Head of caudate nucleus (tissue), 42 donors: ENCODE data around the gene ABCC9.
"Not testable (repeated sequence)": the region's sequence is repeated elsewhere in the genome, so short reads cannot be mapped to it uniquely, and the experiment has no call there.

ENCODE experiments used
- DNase-seq, 42 donors: peaks; one replicate each; pipeline versions ENCODE4 v3.0.0 to v3.0.0-alpha.2; 2020 to 2021; ENCODE audit warnings: mixed read lengths in 7 of 42
- intact Hi-C: fragments of 100-400 bp; cut with DNase I; formaldehyde crosslinking; loops from one replicate; pipeline ENCODE4 v1.15.0; 2022

ABCC9 gene

DNA sequence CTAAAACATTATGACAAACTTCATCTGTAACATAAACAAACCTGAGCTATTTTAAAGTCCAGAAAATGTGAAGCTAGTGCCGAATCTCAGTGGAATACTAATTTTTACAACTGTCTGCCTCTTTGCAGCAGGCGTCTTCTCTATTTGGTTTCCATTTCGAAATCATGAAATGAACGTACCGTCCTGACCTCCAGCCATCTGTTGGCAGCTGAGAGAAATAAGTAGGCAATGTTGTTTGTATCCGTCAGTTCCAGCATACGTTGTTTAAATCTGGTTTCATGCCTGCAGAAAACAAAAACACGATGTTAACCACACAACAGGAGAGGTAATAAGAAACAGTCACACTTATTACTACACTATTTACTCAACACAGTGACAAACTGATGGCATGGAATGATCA is 112.4 kb downstream of the ABCC9 start:
- intact Hi-C loops: no loop called here
- DNase-seq: no peak

DNA sequence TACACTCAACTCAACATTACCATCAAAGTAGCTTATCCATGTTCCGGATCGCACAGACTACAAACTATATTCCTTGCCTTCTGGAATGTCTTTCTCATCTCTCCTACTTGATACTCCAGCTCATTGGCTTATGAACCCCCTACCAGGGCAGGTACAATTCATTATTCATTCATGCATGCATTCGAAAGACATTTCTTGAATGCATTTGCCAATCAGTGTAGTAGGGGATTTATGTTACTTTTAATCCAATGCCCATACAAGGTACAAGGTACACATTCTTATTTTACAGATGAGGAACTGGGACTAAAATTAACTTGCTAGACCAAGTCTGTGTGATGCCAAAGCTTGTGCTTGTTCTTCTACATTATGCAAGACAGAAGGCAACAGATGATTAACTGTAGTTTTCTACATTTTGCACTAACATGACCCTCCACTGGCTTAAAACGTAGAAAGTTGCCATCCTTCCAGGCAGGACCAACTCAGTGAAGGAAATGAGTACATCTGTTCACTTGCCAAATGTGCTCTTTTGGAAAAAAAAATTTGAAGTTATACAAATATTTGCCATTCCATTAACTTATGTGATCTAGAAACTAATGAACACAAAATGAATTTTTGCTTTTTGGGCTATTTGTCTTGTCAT is 113.0 kb downstream of the ABCC9 start:
- intact Hi-C loops: no loop called here
- no peak for DNase-seq

DNA sequence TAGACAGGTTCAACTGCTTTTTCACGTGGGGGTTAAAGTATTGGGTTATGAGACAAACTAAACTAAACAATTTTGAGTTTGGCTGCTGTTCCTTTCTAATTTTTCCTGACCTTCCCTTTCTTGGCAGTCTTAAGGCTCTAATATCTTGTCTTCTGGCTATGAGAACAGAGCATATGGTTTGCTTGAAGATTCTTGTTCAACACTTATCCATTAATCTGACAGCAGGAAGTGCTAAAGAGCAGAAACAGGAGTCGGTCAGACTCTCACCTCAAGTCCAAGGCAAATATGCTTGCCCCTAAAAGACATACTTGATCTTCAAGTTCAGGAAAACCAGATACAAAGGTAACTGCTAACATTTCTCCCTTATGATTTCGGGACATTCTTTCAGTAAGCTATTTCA is 114.1 kb downstream of the ABCC9 start:
- no peak for DNase-seq
- intact Hi-C loops: no loop called here

DNA sequence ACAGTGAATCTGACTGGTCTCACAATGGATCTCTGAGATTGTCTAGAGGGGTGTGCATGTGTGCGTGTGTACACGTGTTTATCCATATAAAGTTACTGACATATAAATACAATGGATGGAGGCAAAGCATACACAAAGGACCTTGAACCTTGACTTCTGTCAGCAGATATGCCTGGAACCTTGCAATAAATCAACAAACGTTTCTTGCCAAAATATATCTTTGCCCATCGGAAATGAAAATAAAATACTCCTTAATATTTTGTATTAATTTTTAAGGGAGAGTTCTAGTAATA is 114.7 kb downstream of the ABCC9 start:
- DNase-seq: no peak
- intact Hi-C loops: no loop called here

DNA sequence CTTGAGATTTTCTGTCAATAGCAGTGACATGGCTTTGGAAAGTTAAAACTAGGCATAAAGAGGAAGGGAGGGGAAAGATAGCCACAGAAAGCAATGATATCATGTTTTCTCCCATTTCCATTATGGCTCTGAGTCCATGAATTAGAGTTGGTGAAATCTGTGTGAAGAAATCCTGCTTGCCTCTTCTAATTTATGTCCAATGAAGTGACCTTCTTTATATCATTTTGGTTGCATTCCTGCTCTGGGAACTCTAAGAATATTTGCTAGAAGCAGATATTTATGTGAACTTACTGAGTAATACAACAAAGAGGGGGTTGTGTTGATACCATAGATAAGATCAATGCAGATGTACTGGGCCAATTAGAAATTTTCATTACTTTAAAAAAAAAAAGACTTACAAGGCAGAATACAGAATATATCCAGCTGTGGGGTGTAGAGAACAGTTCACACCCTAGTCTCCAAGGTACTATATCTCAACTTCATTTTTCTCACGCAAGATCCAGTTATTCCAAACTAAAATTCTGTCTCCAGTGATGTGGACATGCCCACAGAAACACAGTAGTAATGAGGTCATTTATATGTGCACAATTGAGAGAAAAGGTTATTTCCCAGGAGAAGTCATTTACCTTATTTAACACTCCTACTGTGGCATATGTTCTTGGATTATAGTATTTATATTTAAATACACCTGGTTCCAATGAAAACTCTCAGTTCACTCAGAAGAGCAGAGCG is 115.2 kb downstream of the ABCC9 start:
- intact Hi-C loops: no loop called here
- DNase-seq: no peak

DNA sequence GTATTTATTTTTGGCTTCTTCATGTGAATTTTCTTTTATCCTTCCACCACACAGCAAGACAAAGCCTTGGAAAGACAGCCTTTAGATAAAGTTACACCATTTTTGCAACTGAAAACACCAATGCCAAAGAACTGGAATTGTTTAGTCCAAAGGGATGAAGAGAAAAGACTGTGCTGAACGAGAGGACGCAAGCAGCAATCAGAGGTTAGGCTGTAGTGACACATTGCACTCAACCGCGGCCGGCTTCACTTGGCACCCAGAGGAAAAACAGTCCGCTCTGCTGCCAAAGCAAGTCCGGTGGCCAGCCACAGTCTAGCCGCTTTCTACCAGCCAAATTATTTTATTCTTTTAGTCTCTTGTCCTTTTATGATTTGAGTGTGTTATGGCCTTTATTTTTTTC is 117.6 kb downstream of the ABCC9 start:
- peak; percentile 4 to 76 (median 30) for DNase-seq

DNA sequence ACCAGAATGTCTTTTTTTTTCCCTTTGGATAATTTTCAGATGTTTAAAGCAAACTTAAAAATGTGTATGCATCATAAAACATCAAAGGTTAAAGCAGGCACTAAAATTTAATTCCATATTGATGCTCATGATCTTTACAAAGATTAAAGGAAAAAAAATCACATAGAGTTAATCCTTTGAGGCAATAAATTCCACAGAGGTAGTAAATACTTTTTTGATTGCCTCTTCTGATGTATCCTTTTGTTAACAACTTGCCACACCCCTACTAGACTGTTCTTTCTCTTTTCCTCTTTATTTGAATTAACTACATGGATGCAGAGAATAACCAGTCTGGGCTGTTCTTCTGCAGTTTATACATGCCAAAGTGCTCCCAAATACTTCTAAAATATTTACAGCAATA is 121.5 kb downstream of the ABCC9 start:
- DNase-seq: no peak
- intact Hi-C loops: no loop called here

More for the DNA sequence above, 117.6 kb downstream of the ABCC9 start:
- intact Hi-C loops: no loop called here

DNA sequence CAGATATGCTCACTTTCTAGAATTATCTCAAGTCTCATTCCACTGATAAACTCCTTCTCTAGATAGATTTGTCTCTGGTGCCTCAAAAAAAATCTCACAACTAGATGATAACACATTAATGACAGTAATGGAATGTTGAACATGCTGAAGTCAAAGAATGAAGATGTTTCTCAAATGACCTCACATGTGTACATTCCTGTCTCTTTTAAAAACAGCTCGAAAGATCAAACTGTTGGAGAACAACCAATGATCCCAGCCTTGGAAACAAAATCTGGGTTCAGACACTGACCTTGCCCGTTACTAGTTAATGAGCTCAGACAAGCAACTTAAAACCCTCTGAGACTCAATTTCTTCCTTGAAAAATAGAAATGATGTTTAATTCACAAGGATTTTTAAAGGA is 122.0 kb downstream of the ABCC9 start:
- no peak for DNase-seq
- intact Hi-C loops: no loop called here

DNA sequence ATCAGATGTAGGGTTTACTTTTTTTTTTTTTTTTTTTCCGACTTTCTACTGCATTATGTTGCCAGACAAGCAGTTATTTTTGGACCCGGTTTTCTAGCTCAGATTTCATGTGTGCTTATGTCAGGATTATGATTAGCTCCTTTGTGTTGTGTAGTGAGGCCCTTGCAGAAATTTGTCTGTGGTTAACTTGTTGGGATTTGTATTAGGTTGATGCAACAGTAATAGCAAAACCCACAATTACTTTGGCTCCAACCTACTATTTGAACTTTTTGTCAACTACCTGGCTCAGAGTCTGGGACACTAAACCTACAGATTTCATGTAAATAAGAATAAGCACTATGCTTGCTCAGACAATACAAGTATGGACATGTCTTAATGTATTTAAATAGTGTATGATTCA is 122.6 kb downstream of the ABCC9 start:
- intact Hi-C loops: no loop called here
- no peak for DNase-seq

DNA sequence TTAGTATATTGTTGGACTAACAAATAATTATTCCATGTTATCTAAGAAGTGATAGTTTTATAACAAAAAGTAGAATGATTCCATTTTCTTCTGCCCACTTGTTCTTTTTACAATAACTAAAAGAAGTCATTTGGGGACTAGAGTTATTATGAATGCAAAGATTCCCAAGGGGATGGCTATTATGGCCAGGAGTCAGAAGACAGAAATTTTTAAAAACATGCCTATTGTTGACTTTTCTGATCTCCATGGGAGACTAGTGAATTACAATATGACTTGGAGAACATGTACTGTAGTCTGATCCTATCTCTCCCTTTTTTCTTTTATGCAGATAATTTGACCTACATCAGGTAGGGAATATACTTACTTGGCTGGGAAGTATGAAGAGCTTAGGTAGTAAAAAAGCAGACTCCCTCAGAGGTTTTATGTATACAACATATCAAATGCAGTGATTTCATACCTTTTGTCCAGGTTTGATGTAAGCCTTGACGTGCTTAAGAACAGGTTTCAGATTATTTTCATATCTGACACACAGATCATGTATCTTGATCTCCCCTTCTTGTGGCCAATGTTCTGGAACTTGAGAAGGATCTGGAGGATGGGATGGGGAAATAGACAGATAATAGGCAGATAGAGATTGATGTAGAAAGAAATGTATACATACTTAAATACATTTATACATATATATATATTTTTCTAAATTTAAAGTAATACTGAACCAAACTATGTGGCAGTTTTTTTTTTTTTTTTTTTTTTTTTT is 125.7 kb downstream of the ABCC9 start:
- intact Hi-C loops: no loop called here
- no peak for DNase-seq

DNA sequence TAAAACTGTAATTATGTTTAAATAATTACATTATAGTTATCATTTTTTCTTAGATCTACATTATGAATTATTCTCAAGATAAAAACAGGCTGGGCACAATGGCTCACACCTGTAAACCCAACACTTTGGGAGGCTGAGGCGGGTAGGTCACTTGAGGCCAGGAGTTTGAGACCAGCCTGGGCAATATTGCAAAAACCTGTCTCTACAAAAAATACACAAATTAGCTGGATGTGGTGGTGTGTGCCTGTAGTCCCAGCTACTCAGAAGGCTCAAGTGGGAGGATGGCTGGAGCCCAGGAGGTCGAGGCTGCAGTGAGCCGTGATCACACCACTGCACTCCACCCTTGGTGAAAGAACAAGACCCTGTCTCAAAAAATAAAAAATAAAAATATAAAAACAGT is 126.4 kb downstream of the ABCC9 start:
- no peak for DNase-seq

DNA sequence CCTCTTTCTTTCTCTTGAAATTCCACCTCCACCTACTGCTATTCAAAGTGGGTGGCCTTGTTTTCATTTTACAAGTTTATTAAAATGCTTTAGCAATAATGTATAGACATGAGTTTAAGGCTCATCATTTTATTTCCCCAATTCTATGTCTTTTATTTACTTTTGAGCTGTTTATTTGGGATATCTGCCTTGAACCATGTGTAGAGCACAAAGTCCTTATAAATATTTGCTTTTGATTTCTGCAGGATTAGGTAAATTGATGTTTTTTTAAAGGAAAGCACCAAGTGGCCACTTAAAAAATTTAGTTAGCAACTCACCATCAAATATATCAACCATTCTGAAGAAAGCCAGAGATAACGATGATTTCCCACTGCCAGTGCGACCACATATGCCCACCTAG is 126.9 kb downstream of the ABCC9 start:
- intact Hi-C loops: no loop called here
- DNase-seq: no peak

More for the DNA sequence above, 126.4 kb downstream of the ABCC9 start:
- intact Hi-C loops: no loop called here

DNA sequence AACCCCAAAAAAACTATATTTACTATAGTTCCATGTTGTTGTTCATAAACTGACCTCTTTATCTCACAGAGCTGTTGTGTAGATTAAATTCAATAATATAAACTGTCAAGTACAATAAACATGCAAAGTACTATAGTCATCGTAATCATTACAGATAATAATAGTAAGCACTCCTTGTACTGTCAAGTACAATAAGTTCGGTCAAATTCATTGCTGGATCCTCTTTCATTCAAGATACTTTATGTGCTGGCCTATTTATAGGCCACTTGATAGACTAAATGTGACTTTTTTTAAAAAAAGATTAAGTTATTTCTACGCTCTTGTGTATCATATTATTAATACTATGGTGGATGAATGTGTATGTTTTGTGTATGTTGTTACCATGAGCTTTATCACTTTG is 127.5 kb downstream of the ABCC9 start:
- DNase-seq: no peak
- intact Hi-C loops: no loop called here

DNA sequence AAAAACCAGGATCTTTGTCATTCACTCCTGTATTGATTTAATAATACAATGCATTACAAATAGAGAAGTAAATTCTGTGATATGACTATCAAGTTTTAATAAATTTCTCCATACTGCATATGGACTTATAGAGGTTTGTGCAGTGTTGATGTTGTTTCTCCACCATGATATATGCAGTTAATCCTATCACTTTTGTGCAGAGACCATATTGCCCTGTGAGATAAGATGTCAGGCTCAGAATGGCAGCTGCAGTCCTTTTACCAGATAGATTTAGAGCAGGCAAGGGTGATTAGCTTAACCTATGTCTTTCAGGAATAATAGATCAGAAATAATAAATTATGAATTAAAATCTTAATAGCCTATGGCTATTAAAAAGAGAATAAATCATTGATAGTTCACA is 128.1 kb downstream of the ABCC9 start:
- intact Hi-C loops: no loop called here
- no peak for DNase-seq

DNA sequence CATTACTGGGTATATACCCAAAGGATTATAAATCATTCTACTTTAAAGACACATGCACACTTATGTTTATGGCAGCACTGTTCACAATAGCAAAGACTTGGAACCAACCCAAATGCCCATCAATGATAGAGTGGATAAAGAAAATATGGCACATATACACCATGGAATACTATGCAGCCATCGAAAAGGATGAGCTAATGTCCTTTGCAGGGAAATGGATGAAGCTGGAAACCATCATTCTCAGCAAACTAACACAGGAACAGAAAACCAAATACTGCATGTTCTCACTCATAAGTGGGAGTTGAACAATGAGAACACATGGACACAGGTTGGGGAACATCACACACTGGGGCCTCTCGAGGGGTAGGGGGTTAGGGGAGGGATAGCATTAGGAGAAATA is 128.9 kb downstream of the ABCC9 start:
- intact Hi-C loops: not testable (repeated sequence)

DNA sequence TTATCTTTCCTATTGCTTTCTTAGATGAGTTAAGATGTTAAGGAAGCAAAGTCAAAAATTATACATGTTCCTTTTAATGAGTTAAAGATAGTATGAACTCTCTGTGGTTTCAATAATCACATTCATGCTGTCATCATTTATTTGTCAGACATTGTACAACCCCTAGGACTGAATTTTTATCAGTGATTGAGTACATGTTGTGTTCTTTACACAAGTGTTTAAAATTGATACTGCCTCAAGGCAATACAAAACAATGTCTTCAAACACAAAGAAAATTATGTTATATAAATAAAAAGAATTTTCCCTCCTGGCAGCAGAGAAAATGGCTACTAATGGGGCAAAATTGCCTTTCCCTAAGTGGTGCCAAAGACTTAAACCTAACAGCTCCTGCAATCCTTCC is 132.1 kb downstream of the ABCC9 start:
- DNase-seq: no peak
- intact Hi-C loops: no loop called here

More for the DNA sequence above, 128.9 kb downstream of the ABCC9 start:
- not testable (repeated sequence) for DNase-seq

DNA sequence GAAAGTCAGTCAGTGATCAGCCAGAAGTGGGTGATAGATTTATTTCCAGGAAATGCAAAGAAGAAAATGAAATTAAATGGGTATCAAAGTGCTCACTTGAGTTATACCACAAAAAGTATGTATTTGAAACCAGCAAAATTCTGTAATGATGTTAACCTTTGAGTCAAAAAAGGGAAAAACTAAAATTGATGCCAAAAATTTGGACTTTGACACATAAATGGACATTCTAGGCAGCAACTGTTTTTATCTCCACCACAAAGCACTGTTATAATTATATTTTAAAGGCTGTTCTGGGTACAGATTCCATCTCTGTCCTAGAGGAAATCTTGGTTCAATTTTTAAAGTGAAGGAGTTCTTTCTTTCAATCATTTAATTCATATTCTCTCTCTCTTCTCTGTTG is 135.0 kb downstream of the ABCC9 start:
- intact Hi-C loops: no loop called here

DNA sequence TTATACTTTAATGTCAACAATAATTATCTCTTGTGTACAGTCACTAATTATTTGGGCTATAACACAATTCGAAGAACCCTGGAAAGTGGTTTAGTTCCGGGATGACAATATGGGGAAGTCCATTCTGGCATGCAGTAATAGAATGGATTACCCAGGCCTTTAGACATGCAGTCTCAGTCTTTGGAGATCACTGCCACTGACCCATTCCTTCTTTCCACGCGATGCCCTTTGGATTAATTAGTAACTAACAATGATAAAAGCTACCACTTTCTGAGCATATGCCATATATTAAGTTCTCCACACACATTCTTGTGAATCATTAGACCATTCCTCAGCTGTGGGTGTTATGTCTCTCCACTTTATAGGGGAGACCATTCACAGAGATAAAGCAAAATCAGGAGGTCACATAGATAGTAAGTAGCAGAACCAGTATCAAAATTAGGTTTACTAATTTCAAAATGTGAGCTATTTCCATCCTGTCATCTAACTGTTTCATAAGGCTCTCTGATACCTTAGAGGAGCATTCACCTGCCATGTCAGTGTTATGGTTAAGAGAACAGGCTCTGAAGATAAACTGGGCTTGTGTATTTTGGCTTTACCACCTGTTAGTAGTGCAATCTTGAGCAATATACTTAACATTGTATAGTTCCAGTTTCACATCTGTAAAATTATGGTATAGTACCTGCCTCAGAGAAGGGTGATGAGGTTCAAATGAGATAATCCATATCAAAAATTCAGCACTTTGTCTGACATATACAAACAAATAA is 139.5 kb downstream of the ABCC9 start:
- intact Hi-C loops: no loop called here
- DNase-seq: no peak

More for the DNA sequence above, 135.0 kb downstream of the ABCC9 start:
- DNase-seq: no peak

DNA sequence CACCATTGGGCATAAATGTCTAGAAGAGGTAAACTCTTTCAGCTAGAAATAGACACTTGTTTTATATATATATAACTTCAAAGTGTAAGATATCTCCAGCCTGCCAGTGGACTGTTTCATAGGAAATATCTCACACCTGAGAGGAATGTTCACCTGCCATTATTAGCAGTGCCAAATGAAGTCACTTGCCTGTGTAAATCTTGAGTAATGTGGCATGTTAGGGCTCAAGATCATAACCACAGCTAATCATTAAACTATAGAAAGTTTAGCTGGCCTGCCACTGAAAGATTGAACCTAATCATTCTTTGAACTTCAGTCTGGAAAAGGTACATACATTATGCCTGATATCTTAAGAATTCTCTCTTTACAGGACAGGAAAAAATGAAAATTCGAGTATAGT is 141.2 kb downstream of the ABCC9 start:
- DNase-seq: no peak
- intact Hi-C loops: no loop called here

DNA sequence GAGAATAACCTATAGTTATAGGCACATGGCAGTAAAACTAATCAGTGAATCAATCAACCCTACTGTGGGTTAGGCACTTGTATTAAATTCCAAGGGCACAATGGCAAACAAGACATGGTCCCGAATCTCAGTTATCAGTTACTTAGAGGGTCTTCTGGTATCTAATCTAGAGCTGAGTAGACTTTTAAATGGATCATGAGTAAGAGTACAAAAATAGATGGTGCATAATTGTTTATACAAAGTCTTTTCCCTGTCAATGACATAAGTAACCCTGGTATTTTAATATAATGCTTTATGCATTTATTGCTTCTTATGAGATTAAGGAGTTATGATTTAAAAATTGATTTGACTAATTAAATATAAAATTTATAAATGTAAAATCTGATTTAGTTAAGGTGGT is 143.7 kb downstream of the ABCC9 start:
- no peak for DNase-seq
- intact Hi-C loops: no loop called here
